HG03103 (cell line): ENCODE data around the gene ANXA10.
"Not testable (repeated sequence)": the region's sequence is repeated elsewhere in the genome, so short reads cannot be mapped to it uniquely, and the experiment has no call there.

Experiments used
- ATAC-seq: cut with Tn5 transposase; IDR thresholded peaks from one replicate; pipeline ENCODE4 v1.9.1; 2021; ENCODE audit warnings: low read depth; ENCODE audit not compliant: unreplicated experiment

ANXA10 gene

GRCh38 chr4:168153596-168154440, 61.5 kb downstream of the ANXA10 start:
- ATAC-seq = peak; percentile 92

- no peak for ATAC-seq
Observed at GRCh38 chr4:168154546-168155277, 62.4 kb downstream of the ANXA10 start.

DNA sequence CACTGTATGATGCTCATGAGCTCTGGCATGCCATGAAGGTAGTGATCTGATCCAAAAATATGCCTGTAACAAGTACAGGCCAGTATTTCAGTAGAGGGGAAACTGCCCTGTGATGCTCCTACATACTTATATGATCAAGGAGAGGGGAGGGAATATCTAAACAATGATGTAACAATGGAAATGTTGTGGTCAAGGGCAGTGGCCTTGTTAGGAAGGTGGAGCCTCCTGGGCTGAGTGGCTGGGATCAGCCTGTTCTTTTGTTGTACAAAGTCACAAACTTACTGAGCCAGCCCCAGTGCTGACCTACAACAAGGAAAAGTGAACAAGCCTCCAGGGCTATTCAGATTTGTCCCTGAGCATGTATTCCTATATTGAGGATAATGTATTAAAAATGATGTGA, 70.3 kb downstream of the ANXA10 start:
- ATAC-seq = no peak

- no peak for ATAC-seq
Observed at GRCh38 chr4:168163106-168163505, 70.8 kb downstream of the ANXA10 start.

DNA sequence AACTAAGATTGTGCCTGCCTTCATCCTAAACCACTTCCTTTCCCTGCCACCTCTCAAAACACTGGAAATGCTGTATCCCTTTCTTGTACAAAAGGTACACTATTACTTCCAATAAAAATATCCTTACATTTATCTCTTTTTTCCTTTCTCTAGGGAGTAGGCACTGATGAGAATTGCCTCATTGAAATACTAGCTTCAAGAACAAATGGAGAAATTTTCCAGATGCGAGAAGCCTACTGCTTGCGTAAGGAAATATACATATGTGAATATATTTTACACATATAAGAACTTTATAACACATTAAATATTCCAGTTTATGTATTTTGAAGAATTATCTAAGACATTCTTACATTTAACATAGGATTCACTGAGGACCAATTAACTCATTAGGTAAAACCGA, 71.7 kb downstream of the ANXA10 start:
- ATAC-seq = no peak

DNA sequence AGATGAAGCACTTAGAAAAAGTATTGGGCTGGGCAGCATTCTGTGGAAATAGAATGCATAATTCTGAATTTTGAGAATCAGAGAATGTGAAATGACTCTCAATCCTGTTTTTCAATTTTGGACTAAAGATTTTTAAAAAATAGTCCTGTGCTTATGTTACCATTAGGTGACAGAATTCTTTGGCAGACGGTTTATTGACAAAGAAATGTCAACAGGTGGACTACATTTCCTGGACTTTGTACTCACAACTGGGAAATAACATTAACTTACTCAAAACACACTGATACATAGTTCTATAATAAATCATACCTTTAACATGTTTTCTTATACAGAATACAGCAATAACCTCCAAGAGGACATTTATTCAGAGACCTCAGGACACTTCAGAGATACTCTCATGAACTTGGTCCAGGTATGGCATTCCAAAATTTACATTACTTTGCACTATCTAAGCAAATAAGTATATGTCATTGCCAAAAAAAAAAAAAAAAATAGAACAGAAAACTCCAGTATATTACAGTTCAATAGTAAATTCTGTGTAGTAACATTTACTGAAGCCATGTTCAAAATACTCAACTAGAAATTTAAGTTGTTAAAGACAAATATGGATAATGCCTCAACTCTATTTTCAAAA, 72.7 kb downstream of the ANXA10 start:
- ATAC-seq = no peak

DNA sequence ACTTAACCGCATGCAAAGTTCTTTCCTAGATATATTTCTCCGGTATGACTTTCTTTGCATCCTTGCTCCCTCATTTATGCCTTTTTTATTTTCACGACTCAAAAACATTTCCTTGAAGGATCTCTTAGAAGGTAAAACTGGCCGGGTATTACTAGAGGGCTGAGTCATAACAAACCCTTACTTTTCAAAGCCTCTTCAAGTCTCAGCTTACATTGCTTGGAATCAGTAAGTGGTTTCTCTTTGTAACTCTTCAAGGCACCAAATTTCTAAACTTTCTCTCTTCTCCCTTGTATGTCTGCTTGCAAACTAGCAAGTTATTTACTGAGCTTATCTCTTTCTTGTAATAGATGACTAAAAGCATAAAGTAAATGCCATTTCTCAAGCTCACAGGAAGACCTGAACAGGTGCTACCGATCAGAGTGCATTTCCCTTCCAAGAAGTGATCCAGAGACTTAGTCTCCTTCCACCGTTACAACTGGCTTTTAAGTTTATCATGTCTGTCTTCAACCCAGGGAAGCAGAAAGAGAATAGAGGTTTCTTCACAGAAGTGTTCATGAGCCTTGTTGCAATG, 75.5 kb downstream of the ANXA10 start:
- ATAC-seq = no peak

- no peak for ATAC-seq
Observed at GRCh38 chr4:168174308-168174707, 82.0 kb downstream of the ANXA10 start.

- ATAC-seq = no peak
Observed at GRCh38 chr4:168177546-168178149, 85.3 kb downstream of the ANXA10 start.

DNA sequence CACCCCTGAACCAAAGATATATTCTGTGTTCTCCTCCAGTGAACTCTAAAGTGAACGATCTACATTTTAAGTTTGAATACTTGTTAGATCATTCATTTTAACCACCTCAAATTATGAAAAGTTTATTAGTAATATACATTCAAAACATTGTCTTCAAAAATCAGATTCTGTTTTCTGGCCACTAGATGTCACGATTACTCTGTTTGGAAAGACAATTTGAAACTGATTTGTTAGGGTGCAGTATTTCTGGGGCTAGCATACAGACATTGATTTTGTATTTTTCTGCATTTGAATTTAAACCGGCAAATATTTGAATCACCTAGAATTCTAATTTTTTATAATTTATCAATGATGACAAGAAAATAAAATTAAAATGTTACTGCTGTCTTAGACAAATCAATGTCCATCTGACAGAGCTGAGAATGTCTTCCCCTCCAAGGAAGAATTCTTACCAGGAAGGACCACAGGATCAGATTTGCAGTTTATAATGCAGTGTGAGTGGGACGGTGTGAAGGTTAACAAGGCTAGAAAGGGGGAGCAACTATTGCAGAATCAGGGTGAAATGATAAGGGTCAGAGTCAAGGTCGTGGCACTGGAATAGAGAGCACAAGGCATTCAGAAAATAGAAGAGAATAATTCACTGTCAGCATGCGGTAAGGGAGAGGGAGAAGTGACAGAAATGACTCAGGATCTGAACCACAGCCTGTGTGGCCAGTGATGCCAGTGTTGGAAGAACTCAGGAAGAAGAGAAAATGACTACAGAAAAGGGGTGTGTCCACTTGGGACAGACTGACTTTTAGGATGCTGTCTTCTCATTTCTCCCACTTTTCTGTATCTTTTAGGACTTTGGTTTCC, 91.6 kb downstream of the ANXA10 start:
- no peak for ATAC-seq

- peak; percentile 74 for ATAC-seq
Observed at GRCh38 chr4:168188754-168189153, 96.4 kb downstream of the ANXA10 start.

- no peak for ATAC-seq
Observed at GRCh38 chr4:168197926-168198325, 105.6 kb downstream of the ANXA10 start.

DNA sequence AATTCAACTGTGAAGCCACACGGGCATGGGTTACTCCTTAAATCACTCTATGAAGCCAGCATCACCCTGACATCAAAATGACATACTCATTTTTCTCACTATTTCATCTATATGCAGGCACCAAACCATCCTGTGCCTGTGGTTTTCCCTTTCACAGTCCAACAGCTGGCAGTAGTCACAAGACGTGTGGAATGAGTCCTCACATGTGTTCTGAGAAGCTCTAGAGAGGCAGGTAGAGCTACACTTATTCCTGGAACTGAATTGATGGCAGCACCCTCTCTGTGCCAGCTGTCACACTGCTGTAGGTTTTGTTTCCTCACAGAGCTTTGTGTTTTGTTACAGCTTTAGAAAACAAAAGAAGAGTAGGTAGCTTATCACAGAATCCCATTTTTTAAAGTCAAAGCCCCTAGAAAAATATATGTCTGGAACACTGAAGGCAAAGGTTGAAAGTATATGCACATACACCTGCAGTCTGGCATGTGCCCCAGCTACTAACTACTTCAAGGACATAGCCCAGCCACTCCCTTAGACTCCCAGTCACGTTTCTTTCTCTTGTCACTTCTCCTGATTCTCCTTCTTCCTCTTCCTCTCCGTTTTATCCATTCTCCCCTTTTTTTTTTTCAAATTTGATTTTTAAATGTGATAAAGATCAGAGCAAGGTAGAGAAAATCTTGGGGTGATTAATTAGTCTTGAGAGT, 107.1 kb downstream of the ANXA10 start:
- no peak for ATAC-seq

- ATAC-seq = no peak
Observed at GRCh38 chr4:168200685-168201084, 108.3 kb downstream of the ANXA10 start.

DNA sequence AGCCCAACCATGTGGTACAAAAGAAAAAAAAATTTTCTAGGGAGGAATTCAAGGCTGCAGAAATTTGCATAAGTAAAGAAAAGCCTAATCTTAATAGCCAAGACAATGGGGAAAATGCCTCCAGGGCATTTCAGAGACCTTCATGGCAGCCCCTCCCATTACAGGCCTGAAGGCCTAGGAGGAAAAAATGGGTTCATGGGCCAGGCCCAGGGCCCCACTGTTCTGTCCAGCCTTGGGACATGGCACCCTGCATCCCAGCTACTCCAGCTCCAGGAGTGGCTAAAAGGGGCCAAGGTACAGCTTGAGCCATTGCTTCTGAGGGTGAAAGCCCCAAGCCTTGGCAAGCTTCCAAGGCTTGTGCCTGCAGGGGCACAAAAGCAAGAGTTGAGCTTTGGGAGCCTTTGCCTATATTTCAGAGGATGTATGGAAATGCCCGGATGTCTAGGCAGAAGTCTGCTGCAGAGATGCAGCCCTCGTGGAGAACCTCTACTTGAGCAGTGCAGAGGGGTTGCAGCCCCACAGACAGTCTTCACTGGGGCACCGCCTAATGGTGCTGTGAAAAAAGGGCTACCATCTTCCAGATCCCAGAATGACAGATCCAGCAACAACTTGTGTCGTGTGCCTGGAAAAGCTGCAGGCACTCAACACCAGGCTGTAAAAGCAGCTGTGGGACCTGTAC, 111.0 kb downstream of the ANXA10 start:
- ATAC-seq = no peak

GRCh38 chr4:168208957-168209614, 116.7 kb downstream of the ANXA10 start:
- ATAC-seq = no peak

DNA sequence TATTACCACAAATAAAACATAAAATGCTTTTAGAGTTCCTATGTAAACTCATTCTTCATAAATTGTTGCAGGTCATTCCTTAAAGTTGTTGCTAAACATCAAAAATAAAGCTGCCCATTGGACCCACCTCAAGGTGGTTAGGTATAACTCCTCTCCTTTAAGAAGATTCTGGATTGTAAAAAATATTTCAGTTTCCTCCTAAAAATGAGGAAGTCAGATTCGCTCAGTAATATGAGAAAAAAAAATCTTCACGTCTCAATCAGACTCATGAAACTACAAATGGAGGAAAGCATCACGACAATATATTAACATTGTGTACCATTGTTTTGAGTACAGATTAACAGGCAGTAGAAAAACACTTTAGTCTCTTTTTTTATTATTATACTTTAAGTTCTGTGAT, 120.3 kb downstream of the ANXA10 start:
- no peak for ATAC-seq

DNA sequence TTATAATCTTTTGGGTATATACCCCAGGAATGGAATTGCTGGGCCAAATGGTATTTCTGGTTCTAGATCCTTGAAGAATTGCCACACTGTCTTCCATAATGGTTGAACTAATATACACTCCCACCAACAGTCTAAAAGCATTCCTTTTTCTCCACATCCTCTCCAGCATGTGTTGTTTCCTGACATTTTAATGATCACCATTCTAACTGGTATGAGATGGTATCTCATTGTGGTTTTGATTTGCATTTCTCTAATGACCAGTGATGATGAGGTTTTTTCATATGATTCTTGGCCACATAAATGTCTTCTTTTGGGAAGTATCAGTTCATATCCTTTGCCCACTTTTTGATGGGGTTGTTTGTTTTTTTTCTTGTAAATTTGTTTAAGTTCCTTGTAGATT, 121.2 kb downstream of the ANXA10 start:
- not testable (repeated sequence) for ATAC-seq
